Measurements from ENCODE around the gene NR5A1. TPM values are rescaled to one million over a fixed set of nuclear protein-coding genes. Genes with fewer than 3 reads are reported as not detected.

The NR5A1 gene
- total RNA-seq, 4 donors from 2014 or later: not detected

GRCh38 chr9:124527781-124528180 lies 20.6 kb upstream of the NR5A1 start:
- no peak for TF ChIP-seq CTCF (IDR thresholded peaks at IDR 0.05; ENCODE audit: low read depth)

GRCh38 chr9:124526174-124526573 lies 19.0 kb upstream of the NR5A1 start:
- no peak for TF ChIP-seq CTCF (IDR thresholded peaks at IDR 0.05; ENCODE audit: low read depth)

- TF ChIP-seq CTCF (IDR thresholded peaks at IDR 0.05; ENCODE audit: low read depth): no peak
Measured at GRCh38 chr9:124522121-124523098, 15.2 kb upstream of the NR5A1 start.

- TF ChIP-seq CTCF (IDR thresholded peaks at IDR 0.05; ENCODE audit: low read depth): no peak
Measured at GRCh38 chr9:124521142-124521541, 13.9 kb upstream of the NR5A1 start.

- no peak for TF ChIP-seq CTCF (IDR thresholded peaks at IDR 0.05; ENCODE audit: low read depth)
Measured at GRCh38 chr9:124520206-124520596, 13.0 kb upstream of the NR5A1 start.

- TF ChIP-seq CTCF (IDR thresholded peaks at IDR 0.05; ENCODE audit: low read depth): no peak
Measured at GRCh38 chr9:124518116-124518515, 10.9 kb upstream of the NR5A1 start.

- no peak for TF ChIP-seq CTCF (IDR thresholded peaks at IDR 0.05; ENCODE audit: low read depth)
Measured at GRCh38 chr9:124517600-124517999, 10.4 kb upstream of the NR5A1 start.
